GM10266 (cell line): Measurements from ENCODE around the gene CNFN.
A peak's percentile ranks its signal among the peaks of the same experiment; 100 is the strongest.

Source experiments
- DNase-seq: peaks from one replicate; pipeline ENCODE4 v3.0.0; 2012; ENCODE audit errors: extremely low spot score
- CTCF ChIP-seq: IDR thresholded peaks from 2 replicates; pipeline ENCODE4 v1.5.1; 2012; ENCODE audit warnings: mild to moderate bottlenecking, low read depth; ENCODE audit not compliant: control insufficient read depth, insufficient read depth; ENCODE audit errors: missing control alignments

CNFN gene

DNA sequence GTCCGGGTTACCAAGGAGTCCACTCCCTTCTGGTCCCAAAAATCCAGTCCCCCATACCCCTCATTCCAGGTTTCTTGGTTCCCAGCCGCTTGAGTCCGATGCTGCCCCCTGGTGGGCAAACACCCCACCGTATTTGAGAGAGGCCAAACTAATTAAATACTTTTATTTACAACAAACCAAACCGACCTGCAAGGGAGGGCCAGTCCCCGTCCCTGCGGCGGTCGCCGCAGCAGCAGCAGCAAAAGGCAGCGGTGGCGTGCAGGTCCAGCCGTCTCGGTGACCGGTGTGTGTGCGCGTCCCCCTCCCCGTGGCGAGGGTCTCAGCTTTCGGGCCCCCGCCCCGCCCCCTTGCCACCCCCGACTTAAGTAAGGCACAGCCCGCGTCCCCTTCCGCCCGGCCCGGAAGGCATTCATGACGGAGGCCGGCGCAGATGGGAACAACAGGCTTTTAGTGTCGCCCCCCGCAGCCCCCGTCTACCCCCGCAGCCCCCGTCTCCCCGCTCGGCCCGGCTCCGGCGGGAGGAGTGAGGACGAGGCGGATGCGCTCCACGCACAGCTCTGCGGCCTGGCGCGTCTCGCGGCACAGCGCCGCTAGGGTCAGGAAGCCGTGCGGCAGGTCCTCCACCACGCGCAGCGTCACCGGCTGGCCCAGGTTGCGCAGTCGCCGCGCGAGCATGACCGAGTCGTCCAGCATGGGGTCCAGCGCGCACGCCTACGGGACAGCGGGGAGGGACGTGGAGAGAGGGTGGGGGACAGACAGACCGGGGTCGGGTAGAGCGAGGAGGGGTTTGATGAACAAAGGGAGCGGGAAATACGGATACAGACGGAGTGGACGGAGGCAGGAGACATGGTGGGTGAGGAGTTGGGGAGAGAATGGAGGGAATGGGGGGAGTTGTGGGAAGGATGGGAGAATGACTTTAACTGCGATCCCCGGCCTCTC lies 11.5 kb upstream of the CNFN start:
- peak; percentile 66 for TF ChIP-seq CTCF
- DNase-seq: peak; percentile 77

- TF ChIP-seq CTCF: no peak
- DNase-seq: no peak
These were observed 10.3 kb upstream of the CNFN start for GRCh38 chr19:42400404-42400803.

DNA sequence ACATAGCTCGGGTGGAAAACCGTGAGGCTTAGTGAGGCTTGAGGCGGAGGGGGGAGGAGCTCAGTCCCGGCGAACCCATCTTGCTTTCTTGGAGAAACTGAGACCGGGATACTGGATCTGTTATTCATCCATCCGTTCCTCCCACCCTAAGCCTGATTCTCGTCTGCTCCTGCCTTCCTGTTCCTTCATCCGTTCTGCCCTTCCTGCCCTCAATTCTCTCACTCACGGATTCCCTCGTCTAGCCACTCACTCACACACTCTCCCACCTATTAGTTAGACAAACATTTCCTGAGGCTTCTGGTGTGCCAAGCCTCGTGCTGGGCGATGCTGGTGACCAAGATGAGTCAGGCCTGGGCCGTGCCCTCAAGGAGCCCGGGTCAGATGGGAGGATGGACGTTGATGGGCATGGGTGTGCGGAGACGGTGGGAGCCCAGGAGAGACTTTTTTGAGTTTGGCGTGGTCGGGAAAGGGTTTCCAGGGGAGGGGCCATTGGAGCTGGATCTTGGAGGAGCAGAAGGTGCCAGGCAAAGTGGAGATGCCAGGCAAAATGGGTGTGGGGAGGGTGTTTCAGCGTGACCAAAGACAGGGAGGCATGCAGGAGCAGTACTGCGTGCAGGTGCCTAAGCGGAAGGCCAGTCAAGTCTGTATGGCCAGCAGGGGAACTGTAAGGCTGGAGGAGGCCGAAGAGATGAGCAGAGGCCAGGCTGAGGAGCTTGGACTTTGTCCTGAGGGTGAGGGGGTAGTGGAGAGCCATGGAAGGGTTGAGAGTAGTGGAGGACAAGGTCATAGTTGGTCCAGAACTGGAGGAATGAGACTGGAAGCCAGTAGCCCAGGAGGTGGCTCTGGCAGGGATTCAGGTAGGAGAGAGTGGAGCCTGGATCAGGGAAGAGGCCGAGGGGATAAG lies 7.4 kb upstream of the CNFN start:
- no peak for TF ChIP-seq CTCF
- no peak for DNase-seq

DNA sequence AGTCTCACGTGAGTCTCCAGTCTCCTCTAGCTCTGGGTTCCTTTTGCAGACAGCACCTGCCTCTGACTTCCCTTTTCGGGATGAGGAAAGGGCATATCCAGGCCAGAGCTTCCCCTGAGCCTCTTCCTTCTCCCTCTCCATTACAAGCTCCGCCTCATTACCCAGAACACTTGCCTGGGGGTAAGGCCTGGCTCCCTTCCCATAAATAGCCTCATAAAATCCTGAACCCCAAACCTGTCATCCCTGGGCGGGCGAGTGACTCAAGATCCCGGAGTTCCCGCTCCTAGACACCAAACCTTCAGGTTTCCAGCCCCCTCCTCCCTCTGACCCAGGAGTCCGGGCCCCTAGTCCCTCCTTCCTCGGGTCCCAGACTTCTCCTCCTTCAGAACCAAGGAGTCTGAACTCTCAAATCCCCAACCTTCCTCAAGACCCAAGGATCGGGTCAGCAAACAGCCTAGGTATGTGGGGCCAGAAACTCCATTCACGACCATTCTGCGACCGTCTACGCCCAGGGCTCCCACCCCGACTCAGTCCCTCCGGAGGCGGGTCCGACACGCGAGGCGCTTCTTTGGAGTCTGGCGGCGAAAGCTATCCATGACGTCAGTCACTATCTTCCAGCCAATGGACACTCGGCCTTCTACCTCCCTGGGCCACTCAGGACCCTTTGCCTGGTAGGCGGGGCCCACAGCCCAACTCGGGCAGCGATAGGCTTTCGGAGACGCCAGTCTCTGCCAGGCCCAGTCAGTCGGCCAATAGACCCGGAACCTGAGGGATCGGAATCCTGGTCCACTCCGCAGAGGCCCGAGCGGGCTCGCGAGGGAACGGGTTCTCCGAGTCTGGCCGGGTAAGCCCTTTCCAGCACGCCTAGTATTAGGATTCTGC lies 6.5 kb upstream of the CNFN start:
- no peak for TF ChIP-seq CTCF
- DNase-seq: peak; percentile 100

DNA sequence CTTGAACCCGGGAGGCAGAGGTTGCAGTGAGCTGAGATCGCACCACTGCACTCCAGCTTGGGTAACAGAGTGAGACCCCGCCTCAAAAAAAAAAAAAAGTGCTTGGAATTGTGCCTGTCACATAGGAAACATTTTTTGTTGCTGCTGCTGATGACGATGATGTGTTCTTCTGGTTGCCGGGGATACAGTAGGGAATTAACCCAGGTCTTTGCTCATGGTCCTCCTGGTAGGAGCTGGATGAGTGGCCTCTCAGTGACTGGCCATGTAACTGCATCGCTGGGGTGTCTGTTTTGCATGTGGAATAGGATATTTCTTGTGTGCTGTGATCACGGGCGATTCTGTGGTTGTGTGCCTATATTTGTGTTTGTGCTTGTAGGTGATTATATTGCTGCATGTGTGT lies 4.7 kb upstream of the CNFN start:
- no peak for TF ChIP-seq CTCF
- no peak for DNase-seq

GRCh38 chr19:42392165-42392564 lies 2.1 kb upstream of the CNFN start:
- TF ChIP-seq CTCF: no peak
- no peak for DNase-seq
